ENCODE results near the gene OTUD5.

OTUD5 gene

DNA sequence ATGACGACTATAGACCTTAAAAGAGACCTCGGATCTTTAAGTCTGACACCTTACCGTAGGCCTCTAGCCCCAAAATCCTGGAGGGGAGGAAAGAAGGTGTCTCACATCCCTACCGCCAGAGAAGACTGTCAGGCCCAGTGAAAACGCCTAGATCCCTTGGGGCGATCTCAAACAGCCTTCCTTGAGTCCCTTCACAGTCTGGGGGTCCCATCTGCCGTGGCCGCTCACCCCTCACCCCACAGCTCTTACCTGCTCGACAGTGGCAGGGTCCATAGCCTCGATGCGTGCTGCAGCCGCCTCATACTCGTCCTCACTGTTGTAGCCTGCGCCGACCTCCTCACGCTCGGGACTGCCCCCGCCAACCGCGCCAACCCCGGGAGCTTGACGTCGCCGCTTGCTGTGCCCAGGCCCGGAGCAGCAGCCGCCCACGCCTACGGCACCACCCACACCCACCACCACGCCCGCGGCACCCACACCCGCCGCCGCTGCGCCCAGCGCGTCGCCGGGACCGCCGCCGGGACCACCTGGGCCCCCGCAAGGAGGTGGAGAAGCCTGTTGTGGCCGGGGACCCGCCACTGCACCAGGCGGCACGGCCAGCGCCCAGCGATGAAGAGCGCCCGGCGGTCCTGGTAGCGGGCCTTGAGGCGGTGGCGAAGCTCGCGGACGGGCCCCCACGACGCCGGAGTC, 536 bp downstream of the OTUD5 start:
- peak overlapping the region; percentile 93 for H3K27ac ChIP-seq
- POLR2A ChIA-PET (ENCODE audit: low non-redundant PET), result no interaction called here

DNA sequence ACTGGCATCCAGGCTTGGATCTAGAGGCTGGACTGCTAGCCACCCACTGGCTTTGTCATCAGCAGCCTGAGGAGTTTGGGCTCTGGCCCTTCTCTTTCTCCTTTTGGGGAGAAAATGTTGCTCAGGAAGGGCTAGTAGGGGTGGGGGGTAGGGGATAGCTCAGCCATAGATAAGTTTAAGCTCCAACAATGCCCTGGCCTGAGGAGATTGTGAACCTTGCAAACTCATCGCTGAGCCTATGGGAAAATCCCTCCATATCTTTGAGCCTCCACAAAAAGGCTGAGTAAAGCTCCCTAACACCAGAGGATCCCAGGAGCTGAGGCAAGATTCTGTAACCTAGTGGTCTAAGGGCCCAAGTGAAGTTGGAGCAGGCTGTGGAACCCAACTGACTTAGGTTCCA, 8.8 kb downstream of the OTUD5 start:
- no peak for DNase-seq (ENCODE audit: low spot score)
- ChIA-PET CTCF (interaction anchor here (0.6 kb wide), 1 partner anchor 355 kb away, joined by 3 read pairs; no protein-coding TSS in a partner anchor), POLR2A (ENCODE audit: low non-redundant PET) (no interaction called here)
- no peak for TF ChIP-seq CTCF (conservative IDR thresholded peaks at IDR 0.05; ENCODE audit: low read depth)
- H3K27ac ChIP-seq, result no peak overlapping the region

More for the DNA sequence above, 536 bp downstream of the OTUD5 start:
- CTCF ChIA-PET, result no interaction called here
- no peak for TF ChIP-seq CTCF (conservative IDR thresholded peaks at IDR 0.05; ENCODE audit: low read depth)
- DNase-seq (ENCODE audit: low spot score), result no peak

DNA sequence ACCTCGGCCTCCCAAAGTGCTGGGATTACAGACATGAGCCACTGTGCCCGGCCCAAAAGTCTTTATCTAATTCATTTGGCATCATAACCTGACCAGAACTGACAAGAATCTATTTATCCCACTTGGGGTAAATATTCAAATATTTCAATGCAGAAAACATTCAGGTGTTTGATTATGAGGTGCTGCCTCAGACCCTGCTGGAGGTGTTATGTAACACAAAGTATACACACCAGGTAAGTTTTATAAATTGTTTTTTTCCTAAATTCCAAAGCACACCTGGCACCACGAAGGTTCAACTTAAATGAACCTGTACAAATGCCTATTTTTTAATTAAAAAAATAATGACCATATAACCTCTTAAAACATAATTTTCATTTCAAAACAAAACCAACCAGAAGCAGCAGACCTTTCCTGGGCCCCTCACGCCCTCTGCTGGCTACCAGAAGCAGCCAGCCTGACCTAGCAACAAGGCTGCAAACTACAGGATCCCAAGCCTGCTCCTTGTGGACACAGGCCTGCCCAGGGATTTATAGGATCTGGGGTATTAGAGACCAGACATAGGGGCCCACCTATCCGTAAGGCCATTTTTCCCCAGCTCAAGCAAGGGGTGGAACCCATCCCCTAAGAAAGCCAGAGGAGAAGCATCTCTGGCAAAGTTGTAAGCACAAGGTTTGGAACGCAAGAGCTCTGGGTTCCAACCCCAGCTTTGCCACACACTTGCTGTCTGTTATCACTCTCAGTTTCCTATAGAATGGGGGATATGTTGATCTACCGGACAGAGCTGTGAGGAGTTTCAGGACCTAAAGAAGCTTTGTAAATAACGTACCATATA, 11.7 kb downstream of the OTUD5 start:
- ChIA-PET CTCF (interaction anchor here (0.9 to 1.0 kb wide), 2 partner anchors 9 to 1578 kb away, joined by 3 read pairs; no protein-coding TSS in a partner anchor), POLR2A (ENCODE audit: low non-redundant PET) (no interaction called here)
- DNase-seq (ENCODE audit: low spot score), result peak; percentile 26
- no peak overlapping the region for H3K27ac ChIP-seq
- peak; percentile 75 for TF ChIP-seq CTCF (conservative IDR thresholded peaks at IDR 0.05; ENCODE audit: low read depth)

- DNase-seq (ENCODE audit: low spot score), result no peak
- H3K27ac ChIP-seq, result no peak overlapping the region
- ChIA-PET CTCF (no interaction called here), POLR2A (ENCODE audit: low non-redundant PET) (no interaction called here)
- no peak for TF ChIP-seq CTCF (conservative IDR thresholded peaks at IDR 0.05; ENCODE audit: low read depth)
Observed at GRCh38 chrX:48942895-48943294, 14.5 kb downstream of the OTUD5 start.

- no peak overlapping the region for H3K27ac ChIP-seq
- CTCF ChIA-PET, result no interaction called here
Observed at GRCh38 chrX:48940404-48940955, 16.9 kb downstream of the OTUD5 start.

More at GRCh38 chrX:48940404-48940955, 16.9 kb downstream of the OTUD5 start:
- no peak for DNase-seq (ENCODE audit: low spot score)
- POLR2A ChIA-PET (ENCODE audit: low non-redundant PET), result no interaction called here
- no peak for TF ChIP-seq CTCF (conservative IDR thresholded peaks at IDR 0.05; ENCODE audit: low read depth)

Measured in RWPE1 (cell line).